Measurements from ENCODE around the gene OMP.

Gene OMP

DNA sequence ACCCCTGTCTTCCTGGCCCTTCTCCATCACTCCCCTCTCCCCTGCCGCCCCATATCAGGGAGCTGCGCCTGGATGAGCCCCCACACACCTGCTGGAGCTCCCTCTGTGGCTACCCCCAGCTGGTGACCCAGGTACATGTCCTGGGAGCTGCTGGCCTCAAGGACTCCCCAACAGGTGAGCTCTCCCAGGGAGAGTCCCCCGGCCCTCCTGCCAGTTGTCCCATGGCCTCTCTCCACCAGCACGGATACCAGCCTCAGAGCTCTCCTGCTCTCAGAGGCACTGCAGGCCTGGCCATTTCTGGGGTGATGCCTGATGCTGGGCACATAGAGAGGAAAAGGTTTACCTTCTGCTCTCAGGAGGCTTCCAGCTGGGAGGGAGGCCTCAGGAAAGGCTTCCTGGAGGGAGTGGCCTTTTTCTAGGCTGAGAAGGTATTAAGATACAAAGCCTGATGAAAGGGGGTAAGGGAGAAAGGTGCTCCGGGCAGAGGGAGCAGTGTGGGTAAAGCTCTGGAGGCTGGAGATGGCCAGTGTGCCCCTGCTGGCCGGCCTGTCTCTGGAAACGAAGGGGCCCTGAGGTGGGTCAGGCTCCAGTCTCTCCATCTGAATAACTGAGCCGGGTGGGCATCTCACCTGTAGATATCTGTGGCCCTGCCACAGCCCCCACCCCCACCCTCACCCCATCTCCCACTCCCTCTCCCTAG is 19.4 kb downstream of the OMP start:
- DNase-seq, result no peak

DNA sequence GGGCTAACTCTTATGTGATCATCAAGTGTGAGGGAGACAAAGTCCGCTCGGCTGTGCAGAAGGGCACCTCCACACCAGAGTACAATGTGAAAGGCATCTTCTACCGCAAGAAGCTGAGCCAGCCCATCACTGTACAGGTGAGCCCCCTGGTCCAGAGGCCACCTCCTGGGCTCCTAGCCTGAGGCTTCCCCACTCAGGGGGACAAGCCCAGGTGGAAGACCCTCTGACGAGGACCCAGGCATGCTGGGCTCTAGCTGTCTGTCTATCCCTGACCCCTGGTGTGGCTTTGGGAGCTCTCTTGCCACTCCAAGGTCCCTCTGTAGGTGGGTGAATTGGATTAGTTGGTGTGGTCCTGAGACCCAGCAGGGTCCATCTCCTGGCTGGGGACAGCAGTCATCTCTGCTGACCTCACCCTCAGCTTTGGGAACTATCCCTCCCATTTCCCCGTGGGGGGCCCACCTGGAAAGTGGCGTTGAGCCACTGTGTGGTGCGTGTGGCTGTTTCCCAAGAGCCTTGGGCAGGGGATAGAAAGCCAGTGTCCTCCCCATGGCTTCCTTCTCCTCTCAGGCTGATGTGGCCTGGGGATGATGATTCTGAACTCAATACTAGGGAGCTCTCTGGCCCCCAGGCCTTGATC is 20.1 kb downstream of the OMP start:
- DNase-seq, result no peak

DNA sequence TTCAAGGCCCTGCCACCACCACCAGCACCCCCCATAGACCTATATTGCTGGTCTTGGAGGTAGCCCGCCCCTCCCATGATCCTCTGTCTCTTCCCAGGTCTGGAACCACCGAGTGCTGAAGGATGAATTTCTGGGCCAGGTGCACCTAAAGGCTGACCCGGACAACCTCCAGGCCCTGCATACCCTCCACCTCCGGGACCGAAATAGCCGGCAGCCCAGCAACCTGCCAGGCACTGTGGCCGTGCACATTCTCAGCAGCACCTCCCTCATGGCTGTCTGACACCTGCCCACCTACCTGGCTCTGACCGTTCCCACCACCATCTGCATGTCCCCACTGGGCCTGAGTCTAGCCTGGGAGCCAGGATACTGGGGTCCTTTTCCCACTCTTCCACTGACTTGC is 21.0 kb downstream of the OMP start:
- DNase-seq, result no peak

DNA sequence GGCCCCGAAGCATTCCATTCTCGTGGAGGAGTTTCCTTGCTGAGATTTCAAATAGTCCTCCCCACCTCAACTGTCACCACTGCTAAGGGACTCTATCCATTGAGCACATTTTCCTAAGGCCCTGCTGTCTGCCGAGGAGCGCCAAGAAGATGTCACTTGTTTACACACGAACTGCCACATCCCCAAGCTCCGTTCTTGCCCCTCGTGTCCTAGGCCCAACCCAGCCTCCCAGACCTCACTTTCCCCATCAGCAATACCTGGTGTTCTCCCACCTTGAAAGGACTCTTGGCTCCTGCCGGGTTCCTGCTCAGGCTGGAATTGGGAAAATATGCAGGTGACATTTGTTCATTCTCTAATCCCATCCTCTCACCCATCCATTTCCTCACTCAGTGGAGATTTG is 21.4 kb downstream of the OMP start:
- DNase-seq, result no peak

DNA sequence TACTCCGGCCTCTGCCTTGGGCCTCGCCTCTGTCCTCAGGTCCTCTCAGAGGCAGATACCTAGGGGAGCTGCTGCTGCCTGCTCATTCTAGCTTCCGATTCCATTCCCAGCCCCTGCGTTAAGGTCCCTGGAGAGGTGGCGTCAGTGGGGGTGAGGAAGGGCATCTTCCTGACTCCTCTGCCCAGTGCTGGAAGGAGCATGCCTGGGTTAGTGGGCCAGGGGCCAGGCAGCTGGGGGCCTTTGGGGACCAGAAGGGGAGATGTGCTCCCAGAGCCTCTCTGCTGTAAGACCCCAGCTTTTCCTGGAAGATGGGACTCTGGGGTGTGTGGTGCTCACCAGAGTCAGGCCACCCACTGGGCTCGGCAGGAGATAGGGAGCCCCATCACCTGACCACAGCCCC is 21.8 kb downstream of the OMP start:
- DNase-seq, result no peak

DNA sequence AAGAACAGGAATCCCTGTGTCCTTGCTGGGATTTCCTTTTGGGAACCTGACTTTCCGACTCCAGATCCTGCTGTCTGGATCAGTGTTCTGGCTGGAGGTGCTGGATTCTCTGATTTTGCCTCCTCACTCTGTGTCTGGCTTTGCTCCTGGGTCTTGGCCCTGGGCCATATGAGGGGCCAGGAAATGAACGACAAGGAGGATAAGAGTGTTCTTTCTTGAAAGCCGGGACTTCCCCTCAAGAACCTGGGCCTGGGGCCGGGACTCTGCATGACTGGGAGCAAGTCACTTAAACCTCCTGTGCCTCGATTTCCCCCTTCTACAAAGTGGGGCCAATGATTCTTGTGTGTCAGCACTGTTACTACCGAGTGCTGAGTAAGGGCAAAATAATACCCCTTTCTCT is 22.6 kb downstream of the OMP start:
- DNase-seq, result no peak

DNA sequence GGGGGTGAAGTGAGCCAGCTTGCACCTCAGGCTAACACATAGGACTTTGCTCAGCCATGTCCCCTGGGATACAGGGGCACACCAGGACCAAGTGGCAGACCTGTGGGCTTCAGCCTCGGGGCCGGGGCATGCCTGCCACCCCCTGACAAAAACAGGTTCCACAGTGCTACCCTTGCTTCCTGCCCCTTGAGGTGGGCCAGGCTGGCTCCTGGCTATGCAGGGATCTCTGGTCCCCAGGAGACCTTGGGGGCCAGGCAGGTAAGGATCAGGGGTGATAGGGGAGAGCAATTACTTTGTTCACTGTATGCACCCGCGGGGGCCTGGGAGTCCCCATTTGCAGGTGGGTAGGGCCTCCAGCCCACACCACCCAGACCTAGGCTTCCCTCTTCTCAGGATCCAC is 23.1 kb downstream of the OMP start:
- DNase-seq, result no peak

DNA sequence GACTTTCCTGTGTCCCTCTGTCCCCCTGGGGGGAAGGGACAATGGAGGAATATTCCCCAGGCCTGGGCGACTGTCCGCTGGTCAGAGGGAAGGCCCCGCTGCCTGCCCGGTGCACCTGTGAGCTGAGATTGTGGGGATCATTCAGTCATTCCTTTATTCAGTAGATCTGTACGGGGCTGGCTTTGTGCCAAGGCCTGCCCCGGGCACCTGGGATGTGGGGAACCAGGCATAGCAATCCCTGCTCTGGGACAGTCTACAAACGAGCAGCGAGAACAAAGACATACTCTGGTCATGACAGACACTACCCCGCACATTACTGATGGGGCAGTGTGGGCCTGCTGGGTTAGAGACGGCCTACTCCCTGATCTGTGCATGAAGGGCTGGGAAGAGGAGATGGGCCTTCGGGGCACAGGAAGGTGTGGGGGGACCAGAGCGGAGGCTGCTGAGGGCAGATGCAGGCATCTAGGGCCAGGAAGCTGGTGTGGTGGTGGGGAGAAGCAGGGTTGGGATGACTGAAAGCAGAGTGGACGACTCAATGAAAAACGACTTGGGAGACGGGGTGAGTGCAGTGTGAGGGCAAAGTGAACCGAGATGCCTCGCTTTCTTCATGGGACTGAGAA is 23.6 kb downstream of the OMP start:
- no peak for DNase-seq

DNA sequence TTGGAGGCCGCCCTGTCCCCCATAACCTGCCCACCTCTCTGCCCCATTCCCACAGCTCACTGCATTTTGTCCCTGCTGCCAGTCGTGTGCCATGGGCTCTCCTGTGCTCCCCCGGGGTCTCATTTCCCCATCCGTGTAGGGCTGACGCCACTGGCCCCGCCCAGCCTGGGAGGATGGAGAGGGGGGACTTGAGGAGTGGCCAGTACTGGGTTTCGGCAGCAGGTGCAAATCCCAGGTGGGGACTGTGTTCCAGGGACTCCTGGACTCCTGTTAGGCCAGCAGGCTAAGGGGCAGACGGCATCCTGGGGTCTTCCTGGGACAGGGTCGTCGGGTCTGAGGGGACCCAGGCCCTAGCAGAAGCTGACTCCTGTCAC is 24.2 kb downstream of the OMP start:
- DNase-seq, result peak in 1 of 56 donors; percentile 24

DNA sequence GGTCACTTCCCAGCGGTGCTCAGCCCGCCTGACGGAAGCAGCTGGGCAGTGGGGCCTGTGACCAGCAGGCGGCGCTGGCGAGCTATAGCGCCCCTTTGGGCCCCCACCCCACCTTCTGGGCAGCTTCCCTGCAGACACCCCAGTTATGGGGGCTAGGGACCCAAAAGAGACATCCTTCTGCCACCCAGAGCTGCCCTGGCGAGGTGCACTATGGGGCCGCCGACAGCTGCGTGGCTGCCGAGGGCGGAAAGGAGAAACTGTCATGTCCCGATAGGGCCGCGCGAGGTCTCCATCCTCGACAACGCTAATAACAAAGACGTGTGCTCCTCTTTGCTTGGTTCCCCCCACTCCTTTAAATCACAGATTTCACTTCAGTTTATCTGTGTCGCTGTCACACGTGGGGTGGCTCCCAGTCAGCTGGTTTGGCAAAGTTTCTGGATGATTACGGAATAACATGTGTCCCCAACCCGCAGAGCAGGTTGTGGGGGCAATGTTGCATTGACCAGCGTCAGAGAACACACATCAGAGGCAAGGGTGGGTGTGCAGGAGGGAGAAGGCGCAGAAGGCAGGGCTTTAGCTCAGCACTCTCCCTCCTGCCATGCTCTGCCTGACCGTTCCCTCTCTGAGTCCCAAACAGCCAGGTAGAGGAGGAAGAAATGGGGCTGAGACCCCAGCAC is 24.7 kb downstream of the OMP start:
- peak in 45 of 56 donors; percentile 11 to 82 (median 52) for DNase-seq

DNA sequence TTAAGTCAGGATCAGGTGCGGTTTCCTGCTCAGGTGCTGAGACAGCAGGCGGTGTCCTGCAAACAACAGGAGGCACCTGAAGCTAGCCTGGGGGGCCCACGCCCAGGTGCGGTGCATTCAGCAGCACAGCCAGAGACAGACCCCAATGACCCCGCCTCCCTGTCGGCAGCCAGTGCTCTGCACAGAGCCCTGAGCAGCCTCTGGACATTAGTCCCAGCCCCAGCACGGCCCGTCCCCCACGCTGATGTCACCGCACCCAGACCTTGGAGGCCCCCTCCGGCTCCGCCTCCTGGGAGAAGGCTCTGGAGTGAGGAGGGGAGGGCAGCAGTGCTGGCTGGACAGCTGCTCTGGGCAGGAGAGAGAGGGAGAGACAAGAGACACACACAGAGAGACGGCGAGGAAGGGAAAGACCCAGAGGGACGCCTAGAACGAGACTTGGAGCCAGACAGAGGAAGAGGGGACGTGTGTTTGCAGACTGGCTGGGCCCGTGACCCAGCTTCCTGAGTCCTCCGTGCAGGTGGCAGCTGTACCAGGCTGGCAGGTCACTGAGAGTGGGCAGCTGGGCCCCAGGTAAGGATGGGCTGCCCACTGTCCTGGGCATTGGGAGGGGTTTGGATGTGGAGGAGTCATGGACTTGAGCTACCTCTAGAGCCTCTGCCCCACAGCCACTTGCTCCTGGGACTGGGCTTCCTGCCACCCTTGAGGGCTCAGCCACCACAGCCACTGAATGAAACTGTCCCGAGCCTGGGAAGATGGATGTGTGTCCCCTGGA is 25.5 kb downstream of the OMP start, which contains the start of gene MYO7A:
Gene MYO7A, plus strand, starts transcription at position 327 of the 772 bp plus-strand sequence. CDS start 2,389 bp downstream, outside the sequence.
- peak in 38 of 56 donors; percentile 7 to 85 (median 44) for DNase-seq

DNA sequence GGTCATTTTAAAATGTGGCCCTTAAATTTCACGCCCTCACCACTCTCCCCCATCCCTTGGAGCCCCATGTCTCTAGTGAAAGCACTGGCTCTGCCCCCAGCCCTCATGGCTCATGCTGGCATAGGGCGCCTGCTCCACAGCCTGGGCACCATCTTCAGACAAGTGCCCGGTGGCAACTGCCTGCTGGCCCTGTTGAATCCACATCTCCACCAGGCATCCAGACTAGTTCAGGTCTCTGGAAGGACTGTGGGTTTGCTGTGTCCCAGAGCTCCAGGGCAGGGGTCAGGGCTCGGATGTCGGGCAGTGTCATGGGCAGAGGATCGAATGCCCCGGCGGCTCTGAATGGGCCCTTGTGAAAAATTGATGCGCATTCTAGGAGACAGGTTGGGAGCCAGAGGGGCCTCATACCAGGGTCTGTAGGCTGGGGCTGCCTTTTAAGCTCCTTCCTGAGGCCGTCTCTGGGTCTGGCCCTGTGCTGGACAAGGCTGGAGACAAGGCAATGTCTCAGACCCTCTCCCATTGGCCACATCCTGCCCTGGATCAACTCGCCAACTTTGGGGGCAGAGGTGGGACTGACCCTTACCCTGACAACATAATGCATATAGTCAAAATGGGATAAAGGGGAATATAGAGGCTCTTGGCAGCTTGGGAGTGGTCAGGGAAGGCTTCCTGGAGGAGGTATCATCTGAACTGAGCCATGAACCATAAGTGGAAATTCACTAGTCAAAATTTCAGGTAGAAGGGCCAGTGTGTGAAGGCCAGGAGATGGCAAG is 26.6 kb downstream of the OMP start:
- no peak for DNase-seq

DNA sequence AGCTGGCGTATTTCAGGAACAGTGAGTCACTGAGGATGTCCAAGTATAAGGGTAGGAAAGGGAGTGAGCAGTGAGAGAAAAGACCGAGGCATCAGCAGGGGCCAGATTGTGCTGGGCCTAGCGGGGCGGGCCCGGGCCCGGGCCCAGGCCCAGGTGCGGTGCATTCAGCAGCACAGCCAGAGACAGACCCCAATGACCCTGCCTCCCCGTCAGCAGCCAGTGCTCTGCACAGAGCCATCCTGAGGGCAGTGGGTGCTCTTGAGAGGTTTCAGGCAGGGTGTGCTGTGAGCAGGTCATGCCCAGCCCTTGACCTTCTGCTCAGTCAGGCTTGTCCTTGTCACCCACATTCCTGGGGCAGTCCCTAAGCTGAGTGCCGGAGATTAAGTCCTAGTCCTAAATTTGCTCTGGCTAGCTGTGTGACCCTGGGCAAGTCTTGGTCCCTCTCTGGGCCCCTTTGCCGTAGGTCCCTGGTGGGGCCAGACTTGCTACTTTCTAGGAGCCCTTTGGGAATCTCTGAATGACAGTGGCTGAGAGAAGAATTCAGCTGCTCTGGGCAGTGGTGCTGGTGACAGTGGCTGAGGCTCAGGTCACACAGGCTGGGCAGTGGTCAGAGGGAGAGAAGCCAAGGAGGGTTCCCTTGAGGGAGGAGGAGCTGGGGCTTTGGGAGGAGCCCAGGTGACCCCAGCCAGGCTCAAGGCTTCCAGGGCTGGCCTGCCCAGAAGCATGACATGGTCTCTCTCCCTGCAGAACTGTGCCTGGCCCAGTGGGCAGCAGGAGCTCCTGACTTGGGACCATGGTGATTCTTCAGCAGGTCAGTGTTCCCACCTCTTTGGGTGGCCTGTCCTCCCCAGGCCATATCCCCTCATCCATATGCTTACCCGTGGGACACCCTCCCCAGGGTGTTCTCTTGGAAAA is 27.5 kb downstream of the OMP start:
- no peak for DNase-seq

DNA sequence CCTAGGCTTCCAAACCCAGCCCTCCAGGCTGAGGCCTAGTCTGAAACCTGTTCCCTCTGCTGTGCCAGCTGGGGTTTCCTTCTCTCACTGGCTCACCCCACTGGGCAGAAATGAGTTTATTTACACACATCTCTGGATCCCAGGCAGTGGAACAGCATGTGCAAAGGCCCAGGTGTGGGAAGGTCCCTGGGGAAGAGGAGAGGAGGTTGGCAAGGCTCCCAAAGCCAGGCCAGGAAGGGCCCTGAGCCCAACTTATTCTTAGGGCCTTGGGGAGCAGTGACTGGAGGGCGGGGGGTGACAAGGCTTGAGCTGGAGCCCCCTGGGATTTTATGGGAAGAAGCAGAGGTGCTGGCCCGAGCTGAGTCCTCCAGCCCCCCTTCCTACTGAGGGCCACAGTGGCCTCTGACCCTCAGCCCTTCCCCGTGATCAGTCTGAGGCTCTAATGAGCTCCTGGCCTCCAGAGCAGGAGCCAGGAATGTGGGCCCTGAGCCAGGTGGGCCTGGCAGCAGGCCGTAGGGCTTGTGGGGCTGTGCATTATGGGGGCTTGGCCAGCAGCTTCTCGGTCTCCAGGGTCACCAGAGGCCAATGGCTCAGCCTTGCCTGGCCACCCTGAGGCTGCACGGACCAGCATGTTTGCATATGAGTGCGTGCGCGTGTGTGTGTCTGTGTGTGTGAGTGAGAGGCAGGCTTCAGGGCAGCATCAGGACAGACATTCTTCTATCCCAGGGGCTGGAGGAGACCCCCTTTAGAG is 28.3 kb downstream of the OMP start:
- DNase-seq, result peak in 25 of 56 donors; percentile 7 to 62 (median 31)

DNA sequence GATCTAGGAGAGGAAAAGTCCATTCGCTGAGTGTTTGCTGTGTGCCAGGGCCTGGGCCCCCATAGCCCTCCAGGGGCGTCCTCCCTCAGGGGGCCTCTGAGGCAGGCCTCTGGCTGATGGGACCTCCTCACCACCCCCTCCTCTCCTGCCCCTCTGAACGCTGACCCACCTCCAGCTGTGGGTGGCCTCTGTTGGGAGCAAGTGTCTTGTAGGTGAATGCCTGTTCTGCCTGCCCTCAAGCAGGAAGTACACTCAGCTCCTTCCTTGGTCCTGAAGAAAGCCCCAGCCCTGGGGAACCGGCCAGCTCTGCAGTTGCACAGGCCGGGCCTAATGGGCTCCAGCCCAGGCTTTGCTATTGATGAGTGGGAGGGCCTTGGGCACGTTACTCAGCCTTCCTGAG is 28.9 kb downstream of the OMP start:
- no peak for DNase-seq

DNA sequence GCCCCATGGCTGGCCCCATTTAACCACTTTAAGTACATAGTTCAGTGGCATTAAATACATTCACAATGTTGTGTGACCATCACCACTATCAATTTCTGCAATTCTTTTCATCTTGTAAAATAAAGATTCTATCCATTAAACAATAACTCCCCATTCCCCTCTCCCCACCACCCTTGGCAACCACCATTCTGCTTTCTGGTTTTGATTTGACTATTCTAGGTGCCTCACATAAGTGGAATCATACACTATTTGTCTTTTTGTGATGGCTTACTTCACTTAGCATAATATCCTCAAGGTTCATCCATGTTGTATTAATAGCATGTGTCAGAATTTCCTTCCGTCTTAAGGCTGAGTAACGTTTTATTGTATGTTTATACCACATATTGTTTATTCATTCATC is 32.4 kb downstream of the OMP start:
- no peak for DNase-seq

DNA sequence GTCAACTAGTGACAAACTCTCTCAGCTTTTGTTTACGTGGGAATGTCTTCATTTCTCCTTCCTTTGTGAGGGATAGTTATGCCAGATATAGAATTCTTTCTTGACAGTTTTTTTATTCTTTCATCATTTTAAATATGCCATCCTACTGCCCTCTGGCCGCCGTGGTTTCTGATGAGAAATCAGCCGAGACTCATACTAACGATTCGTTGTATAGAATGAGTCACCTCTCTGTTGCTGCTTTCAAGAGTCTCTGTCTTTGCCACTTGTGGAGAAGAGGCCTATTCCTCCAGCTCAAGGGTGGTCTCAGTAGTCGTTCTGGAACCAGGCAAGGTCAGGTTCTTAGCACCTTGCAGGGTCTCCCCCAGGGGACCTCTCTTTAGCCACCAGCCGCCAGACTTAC is 33.4 kb downstream of the OMP start:
- peak in 1 of 56 donors; percentile 3 for DNase-seq

DNA sequence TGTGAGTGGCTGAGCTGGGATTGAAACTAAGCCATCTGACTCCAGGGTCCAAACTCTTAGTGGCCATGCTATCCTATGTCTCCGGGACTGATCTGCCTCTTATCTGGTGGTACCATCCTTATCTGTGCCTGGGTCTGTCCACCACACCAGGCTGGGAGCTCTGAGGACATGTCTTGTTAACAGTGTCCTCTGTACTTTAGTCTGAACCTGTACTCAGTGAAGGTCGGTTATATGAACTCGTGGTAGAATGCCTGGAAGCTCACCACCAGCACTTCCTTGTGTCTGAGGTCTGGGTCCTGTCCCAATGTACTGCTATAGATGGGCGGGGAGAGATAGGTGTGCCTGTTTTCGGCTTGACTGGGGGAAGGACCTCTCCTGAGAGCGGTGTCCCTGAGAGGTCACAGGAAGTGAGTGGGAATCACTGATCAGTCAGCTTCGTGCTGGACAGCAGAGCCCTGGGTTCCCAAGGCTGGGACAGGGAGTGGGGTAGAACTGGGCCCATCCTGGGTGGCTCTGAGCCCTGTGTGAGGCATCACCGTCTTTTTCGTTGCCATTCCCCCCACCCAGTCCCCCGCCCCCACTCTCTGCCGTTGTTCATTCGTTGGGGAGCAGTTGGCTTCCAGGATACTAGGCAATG is 34.3 kb downstream of the OMP start:
- no peak for DNase-seq

Data from amygdala (tissue), 56 donors.